K562 (cell line): ENCODE measurements around the gene CEP128. TPM values are rescaled to one million over a fixed set of nuclear protein-coding genes. Genes with fewer than 3 reads are reported as not detected.

Experiments used
- ATAC-seq: fragments of 200-7000 bp; cut with Tn5 transposase; 3 replicates; pipeline ENCODE4 v1.9.1; 2020; ENCODE audit warnings: moderate library complexity
- BruUV-seq: library from RNA; stranded (reverse); fragments of 400-500 nt; replicated peaks from 2 replicates; lab custom pipeline; 2021; lab: Mats Ljungman, UMichigan
- CTCF ChIA-PET: fragments of 300-600 bp; formaldehyde crosslinking; extraction: SDS; loops from one replicate; lab custom pipeline; 2021; ENCODE audit warnings: low intra/inter-chr PET ratio; lab: Yijun Ruan, JAX
- POLR2A ChIA-PET: fragments of 300-600, 350-650 bp; sonication (Branson Sonifier 250); formaldehyde crosslinking; extraction: SDS; loops from one replicate; lab custom pipeline; 2021; ENCODE audit warnings: antibody characterized with exemption, inconsistent platforms; lab: Yijun Ruan, JAX
- DNase-seq, 4 experiments: peaks; one replicate each; pipeline versions ENCODE4 v3.0.0 to v3.0.0-alpha.2; 2011 to 2018; ENCODE audit warnings: low spot score in 3 of 4, mixed read lengths in 3 of 4; ENCODE audit errors: extremely low read depth in 1 of 4
- FAIRE-seq: peaks from 2 replicates; lab custom pipeline; 2011; peaks lifted over from hg19 to GRCh38; lab: Jason Lieb, UNC
- H2AFZ ChIP-seq: 2 replicates; pipeline ENCODE4 v1.6.0; 2011; ENCODE audit warnings: low read depth, low read length, control low read depth, inconsistent platforms
- H3K27ac ChIP-seq: fragments of 200-600 bp; 3 replicates; pipeline ENCODE4 v1.8.0; 2011; ENCODE audit warnings: low read depth, mild to moderate bottlenecking, control low read depth, inconsistent platforms, low read length, moderate library complexity, mixed read lengths; ENCODE audit errors: extremely low read depth
- H3K27me3 ChIP-seq, 2 experiments: fragments of 300-600 bp in 1 of 2; 2 replicates in 1 of 2; 3 replicates in 1 of 2; pipeline versions ENCODE4 v1.6.0 to v1.8.0; 2011; ENCODE audit warnings: inconsistent platforms in 2 of 2, low read length in 2 of 2, mild to moderate bottlenecking in 1 of 2, mixed read lengths in 1 of 2, moderate library complexity in 1 of 2; ENCODE audit not compliant: control insufficient read depth in 2 of 2, insufficient read depth in 2 of 2
- H3K36me3 ChIP-seq: fragments of 300-600 bp; 3 replicates; pipeline ENCODE4 v1.8.0; 2011; ENCODE audit warnings: mild to moderate bottlenecking, low read length, inconsistent platforms; ENCODE audit not compliant: control insufficient read depth, insufficient read depth
- H3K4me1 ChIP-seq, 2 experiments: fragments of 200-600 bp in 1 of 2; replicated peaks in 1 of 2; 2 replicates in 1 of 2; 3 replicates in 1 of 2; pipeline versions ENCODE4 v1.5.1 to v1.8.0; 2011; ENCODE audit warnings: inconsistent platforms in 2 of 2, low read length in 2 of 2, mild to moderate bottlenecking in 1 of 2, mixed read lengths in 1 of 2, moderate library complexity in 1 of 2; ENCODE audit not compliant: control insufficient read depth in 2 of 2, insufficient read depth in 2 of 2
- H3K4me2 ChIP-seq: 2 replicates; pipeline ENCODE4 v1.6.1; 2011; ENCODE audit warnings: low read length, control low read depth, inconsistent platforms, mixed read lengths; ENCODE audit not compliant: insufficient read depth
- H3K4me3 ChIP-seq: fragments of 200-600 bp; sonication (generic), shearing (Covaris generic); 2 replicates; pipeline ENCODE4 v1.5.1; 2016; ENCODE audit warnings: control low read depth, inconsistent platforms
- H3K79me2 ChIP-seq: fragments of 200-600 bp; 3 replicates; pipeline ENCODE4 v1.8.0; 2011; ENCODE audit warnings: low read length, inconsistent platforms; ENCODE audit not compliant: control insufficient read depth, insufficient read depth
- H3K9ac ChIP-seq, 2 experiments: 2 replicates each; pipeline versions ENCODE4 v1.6.0 to v1.6.1; 2011; ENCODE audit warnings: low read depth in 2 of 2, low read length in 2 of 2, control low read depth in 1 of 2, inconsistent platforms in 1 of 2, mild to moderate bottlenecking in 1 of 2, mixed read lengths in 1 of 2; ENCODE audit not compliant: insufficient read depth in 1 of 2
- H3K9me1 ChIP-seq: one replicate; pipeline ENCODE4 v1.6.0; 2011; ENCODE audit warnings: inconsistent platforms, mild to moderate bottlenecking, low read length, moderate library complexity; ENCODE audit not compliant: control insufficient read depth, insufficient read depth
- H3K9me3 ChIP-seq: replicated peaks from 2 replicates; pipeline ENCODE4 v1.5.1; 2011; ENCODE audit warnings: low read depth, low read length, inconsistent platforms; ENCODE audit not compliant: control insufficient read depth, insufficient read depth
- H4K20me1 ChIP-seq: replicated peaks from 2 replicates; pipeline ENCODE4 v1.6.1; 2011; ENCODE audit warnings: low read length, inconsistent platforms, mixed read lengths; ENCODE audit not compliant: control insufficient read depth, insufficient read depth
- GATA2 ChIP-seq: sonication (generic); formaldehyde crosslinking; IDR thresholded peaks from 2 replicates; pipeline ENCODE4 v1.4.0; 2020; ENCODE audit warnings: mild to moderate bottlenecking, missing genetic modification reagents
- GMEB1 ChIP-seq: fragments of 250-450 bp; sonication (Bioruptor Pico); IDR thresholded peaks from 2 replicates; pipeline ENCODE4 v1.4.0; 2020; ENCODE audit warnings: mild to moderate bottlenecking
- MTF1 ChIP-seq: fragments of 250-450 bp; sonication (Bioruptor Pico); IDR thresholded peaks from 2 replicates; pipeline ENCODE4 v1.9.0; 2021; ENCODE audit warnings: moderate library complexity, mild to moderate bottlenecking, inconsistent platforms, borderline replicate concordance
- RHOXF2B ChIP-seq: fragments of 250-450 bp; sonication (Bioruptor Pico); conservative IDR thresholded peaks from 2 replicates; pipeline ENCODE4 v1.5.1; 2021
- TRIM28 ChIP-seq: fragments of 450-650 bp; IDR thresholded peaks from 2 replicates; pipeline ENCODE4 v1.6.1; 2017
- ZC3H11A ChIP-seq: IDR thresholded peaks from 2 replicates; pipeline ENCODE4 v1.6.1; 2012; ENCODE audit warnings: low read depth, low read length, improper control_type of control experiment
- ZKSCAN3 ChIP-seq: fragments of 250-450 bp; sonication (Bioruptor Pico); IDR thresholded peaks from 2 replicates; pipeline ENCODE4 v1.4.0; 2020
- ZKSCAN8 ChIP-seq: fragments of 200-800 bp; sonication (Bioruptor generic); IDR thresholded peaks from 2 replicates; pipeline ENCODE4 v1.6.1; 2016; ENCODE audit warnings: missing genetic modification characterization, missing compliant biosample characterization
- ZNF717 ChIP-seq: fragments of 250-450 bp; sonication (Bioruptor Pico); IDR thresholded peaks from 2 replicates; pipeline ENCODE4 v1.5.0; 2021
- WGBS: fragments of 100-300 bp; shearing (Covaris generic); methylation state at CpG from one replicate; pipeline ENCODE4 v1.1.6; 2016; ENCODE audit warnings: low coverage, mixed read lengths; ENCODE audit not compliant: insufficient coverage; ENCODE audit errors: missing lambda C conversion rate; 5-methylcytosine and 5-hydroxymethylcytosine counted together
- in situ Hi-C: fragments of 300-500 bp; cut with MboI; formaldehyde crosslinking; loops from 4 replicates; pipeline ENCODE4 v1.15.0; 2018; ENCODE audit warnings: inconsistent platforms, mixed read lengths
- intact Hi-C: fragments of 100-400 bp; cut with micrococcal nuclease; formaldehyde crosslinking; loops from 2 replicates; pipeline ENCODE4 v1.14.2; 2022
- polyA plus RNA-seq, 8 experiments: library from polyadenylated mRNA; depleted of rRNA in 4 of 8; stranded (reverse) in 5 of 8; unstranded in 3 of 8; fragments of >200 nt; fragmentation: Nextera tagmentation in 2 of 8; fragmentation: Illumina TruSeq in 1 of 8; extraction: Ambion mirVana in 2 of 8; extraction: Trizol in 1 of 8; gene quantifications; 2 replicates each; pipeline versions ENCODE4 v1.2.1 to v1.2.3, GENCODE V29; 2011 to 2014; ENCODE audit warnings: inconsistent platforms in 1 of 8, missing spikeins in 1 of 8
- total RNA-seq, 7 experiments: library from RNA; depleted of rRNA in 6 of 7; stranded (reverse); fragments of >200 nt in 6 of 7; fragmentation: Illumina TruSeq in 2 of 7; extraction: Trizol in 2 of 7; gene quantifications; 2 replicates each; pipeline versions ENCODE4 v1.2.1 to v1.2.3, GENCODE V29; 2011 to 2021; ENCODE audit warnings: low replicate concordance in 1 of 7
- TF ChIP-seq, protein P1 (sequence below): sonication (generic); formaldehyde crosslinking; IDR thresholded peaks from 2 replicates; pipeline ENCODE4 v1.8.0; 2022; ENCODE audit warnings: mild to moderate bottlenecking, missing genetic modification reagents
- TF ChIP-seq, protein P2 (sequence below), 2 experiments: fragments of 450-650 bp in 1 of 2; sonication (generic) in 1 of 2; formaldehyde crosslinking in 1 of 2; IDR thresholded peaks; 2 replicates each; pipeline versions ENCODE4 v1.7.1 to v1.9.0; 2016 to 2022; ENCODE audit warnings: inconsistent platforms in 1 of 2, mild to moderate bottlenecking in 1 of 2, missing genetic modification reagents in 1 of 2

Gene CEP128
- total and polyA plus RNA-seq, 9 of the 15 experiments (the other 6 are each of a cell fraction or from before 2014, with no cell fraction given) = 2.3 to 9.2 (median 4.6) TPM

GRCh38 chr14:80839743-80840142 lies 101.8 kb downstream of the CEP128 start:
- intact Hi-C loops (loop anchor here (10.0 kb wide), 1 partner anchor 785 kb away; no protein-coding TSS in a partner anchor), in situ Hi-C loops (loop anchor here (25.0 kb wide), 1 partner anchor 1877 kb away; no protein-coding TSS in a partner anchor)
- Histone ChIP-seq H3K36me3 (no peaks in the 10 kb centered on the region), H3K27ac (no peak overlapping the region), H4K20me1 (no peaks in the 10 kb centered on the region), H3K4me3 (no peak overlapping the region), H3K9me3 (no peaks in the 10 kb centered on the region), H3K27me3 (no peaks in the 10 kb centered on the region), H2AFZ (no peak overlapping the region), H3K4me2 (no peak overlapping the region), H3K79me2 (no peaks in the 10 kb centered on the region), H3K9ac (no peak overlapping the region), H3K9me1 (no peaks in the 10 kb centered on the region), H3K4me1 (no peaks in the 10 kb centered on the region)
- DNase-seq (no peak), FAIRE-seq (no peak), ATAC-seq (no peak)
- ChIA-PET POLR2A (no interaction called here), CTCF (no interaction called here)
- no TSS peak for BruUV-seq
- WGBS = 64% methylated on average over 3 of the region's 3 CpGs
- TF ChIP-seq RHOXF2B (no peak), ZNF717 (no peak), TRIM28 (no peak), GMEB1 (CRISPR knock-in tag) (no peak), ZC3H11A (no peak), ZKSCAN3 (CRISPR knock-in tag) (no peak), ZKSCAN8 (CRISPR knock-in tag) (no peak), MTF1 (CRISPR knock-in tag) (no peak), GATA2 (CRISPR knock-in tag) (no peak)
- TF ChIP-seq, protein P1, sequence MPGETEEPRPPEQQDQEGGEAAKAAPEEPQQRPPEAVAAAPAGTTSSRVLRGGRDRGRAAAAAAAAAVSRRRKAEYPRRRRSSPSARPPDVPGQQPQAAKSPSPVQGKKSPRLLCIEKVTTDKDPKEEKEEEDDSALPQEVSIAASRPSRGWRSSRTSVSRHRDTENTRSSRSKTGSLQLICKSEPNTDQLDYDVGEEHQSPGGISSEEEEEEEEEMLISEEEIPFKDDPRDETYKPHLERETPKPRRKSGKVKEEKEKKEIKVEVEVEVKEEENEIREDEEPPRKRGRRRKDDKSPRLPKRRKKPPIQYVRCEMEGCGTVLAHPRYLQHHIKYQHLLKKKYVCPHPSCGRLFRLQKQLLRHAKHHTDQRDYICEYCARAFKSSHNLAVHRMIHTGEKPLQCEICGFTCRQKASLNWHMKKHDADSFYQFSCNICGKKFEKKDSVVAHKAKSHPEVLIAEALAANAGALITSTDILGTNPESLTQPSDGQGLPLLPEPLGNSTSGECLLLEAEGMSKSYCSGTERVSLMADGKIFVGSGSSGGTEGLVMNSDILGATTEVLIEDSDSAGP = no peak
- TF ChIP-seq, protein P2, sequence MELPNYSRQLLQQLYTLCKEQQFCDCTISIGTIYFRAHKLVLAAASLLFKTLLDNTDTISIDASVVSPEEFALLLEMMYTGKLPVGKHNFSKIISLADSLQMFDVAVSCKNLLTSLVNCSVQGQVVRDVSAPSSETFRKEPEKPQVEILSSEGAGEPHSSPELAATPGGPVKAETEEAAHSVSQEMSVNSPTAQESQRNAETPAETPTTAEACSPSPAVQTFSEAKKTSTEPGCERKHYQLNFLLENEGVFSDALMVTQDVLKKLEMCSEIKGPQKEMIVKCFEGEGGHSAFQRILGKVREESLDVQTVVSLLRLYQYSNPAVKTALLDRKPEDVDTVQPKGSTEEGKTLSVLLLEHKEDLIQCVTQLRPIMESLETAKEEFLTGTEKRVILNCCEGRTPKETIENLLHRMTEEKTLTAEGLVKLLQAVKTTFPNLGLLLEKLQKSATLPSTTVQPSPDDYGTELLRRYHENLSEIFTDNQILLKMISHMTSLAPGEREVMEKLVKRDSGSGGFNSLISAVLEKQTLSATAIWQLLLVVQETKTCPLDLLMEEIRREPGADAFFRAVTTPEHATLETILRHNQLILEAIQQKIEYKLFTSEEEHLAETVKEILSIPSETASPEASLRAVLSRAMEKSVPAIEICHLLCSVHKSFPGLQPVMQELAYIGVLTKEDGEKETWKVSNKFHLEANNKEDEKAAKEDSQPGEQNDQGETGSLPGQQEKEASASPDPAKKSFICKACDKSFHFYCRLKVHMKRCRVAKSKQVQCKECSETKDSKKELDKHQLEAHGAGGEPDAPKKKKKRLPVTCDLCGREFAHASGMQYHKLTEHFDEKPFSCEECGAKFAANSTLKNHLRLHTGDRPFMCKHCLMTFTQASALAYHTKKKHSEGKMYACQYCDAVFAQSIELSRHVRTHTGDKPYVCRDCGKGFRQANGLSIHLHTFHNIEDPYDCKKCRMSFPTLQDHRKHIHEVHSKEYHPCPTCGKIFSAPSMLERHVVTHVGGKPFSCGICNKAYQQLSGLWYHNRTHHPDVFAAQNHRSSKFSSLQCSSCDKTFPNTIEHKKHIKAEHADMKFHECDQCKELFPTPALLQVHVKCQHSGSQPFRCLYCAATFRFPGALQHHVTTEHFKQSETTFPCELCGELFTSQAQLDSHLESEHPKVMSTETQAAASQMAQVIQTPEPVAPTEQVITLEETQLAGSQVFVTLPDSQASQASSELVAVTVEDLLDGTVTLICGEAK (IDR thresholded peaks at IDR 0.05) = no peak
- TF ChIP-seq, protein P2 (CRISPR knock-in tag; IDR thresholded peaks at IDR 0.05) = no peak
